GM12873 (cell line): ENCODE results near the gene PCBP2.

ENCODE experiments used
- CTCF ChIP-seq: IDR thresholded peaks from 2 replicates; pipeline ENCODE4 v1.5.1; 2012; ENCODE audit warnings: low read depth, mild to moderate bottlenecking, moderate library complexity, low read length, control low read depth; ENCODE audit not compliant: insufficient read depth; ENCODE audit errors: missing control alignments

The PCBP2 gene

GRCh38 chr12:53483225-53483978 is 31.5 kb downstream of the PCBP2 start:
- no peak for TF ChIP-seq CTCF

- no peak for TF ChIP-seq CTCF
Observed at GRCh38 chr12:53483979-53484377, 32.1 kb downstream of the PCBP2 start.

GRCh38 chr12:53484686-53485575 is 33.0 kb downstream of the PCBP2 start:
- no peak for TF ChIP-seq CTCF

GRCh38 chr12:53485955-53486735 is 34.2 kb downstream of the PCBP2 start:
- TF ChIP-seq CTCF, result no peak

- no peak for TF ChIP-seq CTCF
Observed at GRCh38 chr12:53486736-53487487, 35.0 kb downstream of the PCBP2 start.

- TF ChIP-seq CTCF, result no peak
Observed at GRCh38 chr12:53489242-53489864, 37.5 kb downstream of the PCBP2 start.
